Mesenteric fat pad (tissue), 1 donor: ENCODE data around the gene CBLN3. TPM values are rescaled to one million over a fixed set of nuclear protein-coding genes. Genes with fewer than 3 reads are reported as not detected.

Experiments
- DNase-seq: peaks from one replicate; pipeline ENCODE4 v3.0.0-alpha.2; 2020; ENCODE audit warnings: low spot score
- total RNA-seq: library from RNA; stranded (reverse); fragmentation: NEBNext Ultra II Directional; extraction: Animal tissue kit (Norgen Biotek cat#: 25700); gene quantifications from one replicate; pipeline ENCODE4 v1.2.1, GENCODE V29; 2021
- donor health status: DM: yes; HTN: yes; CAD: no.

CBLN3 gene
- total RNA-seq, 1 donor from 2014 or later, result 5.0 TPM

- DNase-seq, result no peak
Measured at GRCh38 chr14:24426912-24427536, 2.4 kb downstream of the CBLN3 start.

DNA sequence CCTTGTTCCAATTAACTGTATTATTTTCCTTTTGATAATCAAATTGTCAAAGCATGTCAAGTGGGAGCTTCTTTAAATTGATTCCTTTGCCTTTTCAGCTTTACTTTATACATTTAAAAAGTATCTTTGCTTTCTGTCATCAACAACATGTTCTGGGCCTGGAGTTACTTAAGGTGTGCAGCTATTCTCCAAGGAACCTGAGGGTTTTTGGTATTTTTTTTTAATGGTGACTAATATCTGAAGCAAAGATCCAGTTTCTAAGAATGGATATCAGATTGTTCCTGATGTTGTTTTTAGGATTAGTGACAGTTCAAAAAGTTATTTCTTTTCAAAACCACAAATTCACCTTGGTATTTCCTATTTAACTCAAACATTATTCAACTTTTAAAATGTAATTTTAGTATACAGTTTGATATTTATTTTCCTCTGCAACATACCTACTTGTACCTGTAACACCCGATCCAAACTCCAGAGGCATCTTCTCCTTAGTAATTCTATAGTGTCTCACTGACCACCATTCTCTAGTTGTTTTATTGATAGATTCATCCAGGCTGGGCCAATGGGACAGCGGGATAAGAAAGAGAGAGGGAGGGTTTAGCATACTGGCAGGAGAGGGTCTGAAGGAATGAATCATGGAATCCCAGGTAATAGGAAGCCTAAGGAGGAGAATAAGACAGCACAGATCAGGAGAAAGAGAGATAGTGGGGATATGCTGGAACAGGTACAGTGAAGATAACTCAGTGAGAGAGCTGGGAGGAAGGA, 3.1 kb downstream of the CBLN3 start:
- DNase-seq, result no peak

DNA sequence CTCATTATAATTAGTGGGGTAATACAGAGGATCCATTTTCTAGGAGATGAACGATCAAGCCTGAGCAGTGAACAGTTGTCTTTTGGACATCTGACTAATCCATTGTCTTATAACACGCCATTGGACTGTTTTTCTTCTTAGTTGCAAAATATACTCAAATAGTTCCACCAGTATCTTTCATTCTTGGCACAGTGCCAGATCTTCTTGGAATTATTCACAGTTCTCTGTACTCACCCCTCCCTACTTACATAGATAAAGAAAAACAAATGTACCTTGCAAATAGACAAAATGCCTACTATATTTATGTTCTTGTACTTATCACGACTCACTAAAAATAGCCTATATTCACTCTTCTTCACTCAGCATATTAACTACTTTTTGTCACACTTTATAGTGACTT, 3.8 kb downstream of the CBLN3 start:
- DNase-seq, result no peak

DNA sequence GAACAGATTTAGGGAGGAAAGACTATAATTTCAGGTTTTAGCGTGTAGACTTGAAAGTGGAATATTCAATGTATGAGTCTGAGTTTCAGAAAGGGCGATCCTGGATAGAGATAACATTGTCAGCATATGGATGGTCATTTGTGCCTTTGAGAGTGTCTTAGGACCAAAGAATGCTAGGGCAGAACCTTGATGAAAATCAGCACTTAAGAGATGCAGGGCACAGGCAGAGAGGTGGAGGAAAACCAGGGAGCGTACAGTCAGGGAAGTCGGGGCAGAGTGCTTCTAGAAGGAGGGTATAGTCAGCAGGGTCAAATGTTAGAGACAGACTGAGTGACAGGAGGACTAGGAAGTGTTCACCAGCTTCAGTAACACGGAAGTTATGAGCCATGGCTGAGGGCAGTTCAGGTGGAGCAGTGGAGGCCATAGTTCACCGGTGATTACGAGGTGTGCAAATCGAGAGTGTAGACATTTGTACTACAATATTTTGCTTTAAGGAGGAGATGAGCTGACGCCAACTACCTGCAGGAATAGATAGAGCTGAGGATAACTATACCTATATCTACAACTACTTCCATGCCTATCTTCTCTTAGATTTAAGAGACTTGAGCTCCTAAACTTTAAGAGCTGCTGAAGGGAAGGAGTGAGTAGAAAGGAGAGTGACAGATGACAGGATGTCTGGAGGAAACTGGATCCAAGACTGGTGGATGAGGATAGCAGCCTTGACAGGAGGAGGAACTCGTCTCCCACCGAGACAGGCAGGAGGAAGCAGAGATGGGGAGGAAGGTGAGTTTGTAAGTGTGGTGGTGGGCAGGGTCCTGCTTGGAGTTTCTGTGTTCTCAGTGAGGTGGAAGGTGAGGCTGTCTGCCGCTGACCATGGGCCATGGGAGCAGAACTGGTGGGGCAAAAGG, 6.5 kb downstream of the CBLN3 start:
- DNase-seq, result no peak

- DNase-seq, result no peak
Measured at GRCh38 chr14:24422261-24422660, 7.2 kb downstream of the CBLN3 start.

DNA sequence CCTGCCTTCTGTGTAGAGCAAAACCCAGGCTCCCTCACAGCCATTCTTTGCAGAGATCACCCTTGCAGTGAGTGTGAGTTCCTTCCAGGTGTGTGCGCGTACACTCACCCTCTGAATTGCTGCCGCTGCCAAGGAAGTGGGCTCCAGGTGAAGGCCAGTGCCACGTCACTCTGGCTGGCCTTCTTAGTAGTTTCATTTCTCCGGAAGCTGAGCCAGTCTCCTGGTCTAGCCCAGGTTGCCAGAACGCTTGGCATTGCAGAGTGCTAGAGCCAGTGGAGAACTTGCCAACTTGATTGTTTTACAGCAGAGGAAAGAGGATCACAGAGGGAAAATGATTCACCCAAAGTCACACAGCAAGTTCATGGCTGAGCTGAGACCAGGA, 11.0 kb downstream of the CBLN3 start:
- DNase-seq, result peak; percentile 80

- DNase-seq, result peak; percentile 73
Measured at GRCh38 chr14:24417832-24418491, 11.5 kb downstream of the CBLN3 start.

- peak; percentile 85 for DNase-seq
Measured at GRCh38 chr14:24416932-24417619, 12.4 kb downstream of the CBLN3 start.

DNA sequence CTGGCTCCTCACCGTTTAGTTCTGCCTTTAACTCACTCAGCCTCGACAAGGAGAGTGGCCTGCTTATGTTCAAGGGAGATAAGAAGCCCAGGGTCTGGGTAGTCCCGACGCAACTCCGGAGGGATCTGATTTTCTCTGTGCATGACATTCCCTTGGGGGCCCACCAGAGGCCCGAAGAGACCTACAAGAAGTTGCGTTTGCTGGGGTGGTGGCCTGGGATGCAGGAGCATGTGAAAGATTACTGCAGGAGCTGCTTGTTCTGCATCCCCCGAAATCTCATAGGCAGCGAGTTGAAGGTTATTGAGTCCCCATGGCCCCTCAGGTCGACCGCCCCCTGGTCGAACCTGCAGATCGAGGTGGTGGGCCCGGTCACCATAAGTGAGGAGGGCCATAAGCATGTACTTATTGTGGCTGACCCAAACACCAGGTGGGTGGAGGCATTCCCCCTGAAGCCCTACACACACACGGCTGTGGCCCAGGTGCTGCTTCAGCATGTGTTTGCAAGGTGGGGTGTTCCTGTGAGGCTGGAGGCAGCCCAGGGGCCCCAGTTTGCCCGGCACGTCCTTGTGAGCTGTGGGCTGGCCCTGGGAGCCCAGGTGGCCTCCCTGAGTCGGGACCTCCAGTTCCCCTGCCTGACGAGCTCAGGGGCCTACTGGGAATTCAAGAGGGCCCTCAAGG, 13.1 kb downstream of the CBLN3 start:
- DNase-seq, result peak; percentile 74

DNA sequence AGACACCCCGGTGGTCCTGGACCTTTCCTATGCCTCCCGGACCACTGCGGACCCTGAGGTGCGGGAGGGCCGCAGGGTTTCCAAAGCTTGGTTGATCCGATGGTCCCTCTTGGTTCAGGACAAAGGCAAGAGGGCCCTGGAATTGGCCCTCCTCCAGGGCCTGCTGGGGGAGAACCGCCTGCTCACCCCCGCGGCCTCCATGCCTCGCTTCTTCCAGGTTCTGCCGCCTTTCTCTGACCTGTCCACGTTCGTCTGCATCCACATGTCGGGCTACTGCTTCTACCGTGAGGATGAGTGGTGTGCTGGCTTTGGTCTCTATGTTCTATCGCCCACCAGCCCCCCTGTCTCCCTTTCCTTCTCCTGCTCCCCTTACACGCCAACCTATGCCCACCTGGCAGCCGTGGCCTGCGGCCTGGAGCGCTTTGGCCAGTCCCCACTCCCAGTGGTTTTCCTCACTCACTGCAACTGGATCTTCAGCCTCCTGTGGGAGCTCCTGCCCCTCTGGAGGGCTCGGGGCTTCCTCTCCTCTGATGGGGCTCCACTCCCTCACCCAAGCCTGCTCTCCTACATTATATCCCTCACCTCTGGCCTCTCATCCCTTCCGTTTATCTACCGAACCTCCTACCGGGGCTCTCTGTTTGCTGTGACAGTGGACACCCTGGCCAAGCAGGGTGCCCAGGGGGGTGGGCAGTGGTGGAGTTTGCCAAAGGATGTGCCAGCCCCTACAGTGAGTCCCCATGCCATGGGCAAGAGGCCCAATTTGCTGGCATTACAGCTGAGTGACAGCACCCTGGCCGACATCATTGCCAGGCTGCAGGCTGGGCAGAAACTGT, 13.8 kb downstream of the CBLN3 start:
- peak; percentile 77 for DNase-seq

GRCh38 chr14:24414732-24415420, 14.6 kb downstream of the CBLN3 start:
- peak; percentile 83 for DNase-seq

GRCh38 chr14:24414077-24414476, 15.4 kb downstream of the CBLN3 start:
- no peak for DNase-seq

- DNase-seq, result no peak
Measured at GRCh38 chr14:24411443-24412389, 17.8 kb downstream of the CBLN3 start.

DNA sequence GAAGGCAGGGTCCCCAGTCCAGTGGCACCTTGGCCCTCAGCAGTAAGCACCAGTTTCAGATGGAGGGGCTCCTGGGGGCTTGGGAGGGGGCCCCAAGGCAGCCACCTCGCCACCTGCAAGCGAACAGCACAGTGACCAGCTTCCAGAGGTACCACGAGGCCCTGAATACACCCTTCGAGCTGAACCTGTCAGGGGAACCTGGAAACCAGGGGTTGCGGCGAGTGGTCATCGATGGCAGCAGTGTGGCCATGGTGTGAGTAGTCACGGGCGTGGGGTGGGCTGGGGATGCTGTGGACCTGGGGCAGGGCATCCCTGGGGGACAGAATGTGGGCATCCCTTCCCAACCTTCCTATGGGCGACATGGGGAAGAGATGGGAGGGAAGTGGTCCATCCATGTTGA, 19.5 kb downstream of the CBLN3 start:
- no peak for DNase-seq

GRCh38 chr14:24409192-24409591, 20.3 kb downstream of the CBLN3 start:
- DNase-seq, result no peak

DNA sequence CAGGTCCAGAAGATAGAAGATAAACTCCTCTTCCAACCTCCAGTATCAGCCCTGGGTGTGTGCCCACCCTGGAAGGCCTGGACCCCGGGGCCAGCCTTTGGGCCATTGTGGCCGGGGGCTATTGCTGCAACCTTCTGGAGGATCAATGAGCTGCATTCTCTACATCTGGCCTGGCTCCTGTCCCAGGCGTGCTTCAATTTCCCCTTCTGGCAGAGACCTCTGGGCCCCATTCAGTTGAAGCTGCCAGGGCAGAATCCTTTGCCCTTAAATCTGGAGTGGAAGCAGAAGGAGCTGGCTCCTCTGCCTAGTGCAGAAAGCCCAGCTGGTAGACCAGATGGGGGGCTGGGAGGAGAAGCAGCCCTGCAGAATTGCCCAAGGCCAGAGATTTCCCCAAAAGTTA, 20.7 kb downstream of the CBLN3 start:
- no peak for DNase-seq

DNA sequence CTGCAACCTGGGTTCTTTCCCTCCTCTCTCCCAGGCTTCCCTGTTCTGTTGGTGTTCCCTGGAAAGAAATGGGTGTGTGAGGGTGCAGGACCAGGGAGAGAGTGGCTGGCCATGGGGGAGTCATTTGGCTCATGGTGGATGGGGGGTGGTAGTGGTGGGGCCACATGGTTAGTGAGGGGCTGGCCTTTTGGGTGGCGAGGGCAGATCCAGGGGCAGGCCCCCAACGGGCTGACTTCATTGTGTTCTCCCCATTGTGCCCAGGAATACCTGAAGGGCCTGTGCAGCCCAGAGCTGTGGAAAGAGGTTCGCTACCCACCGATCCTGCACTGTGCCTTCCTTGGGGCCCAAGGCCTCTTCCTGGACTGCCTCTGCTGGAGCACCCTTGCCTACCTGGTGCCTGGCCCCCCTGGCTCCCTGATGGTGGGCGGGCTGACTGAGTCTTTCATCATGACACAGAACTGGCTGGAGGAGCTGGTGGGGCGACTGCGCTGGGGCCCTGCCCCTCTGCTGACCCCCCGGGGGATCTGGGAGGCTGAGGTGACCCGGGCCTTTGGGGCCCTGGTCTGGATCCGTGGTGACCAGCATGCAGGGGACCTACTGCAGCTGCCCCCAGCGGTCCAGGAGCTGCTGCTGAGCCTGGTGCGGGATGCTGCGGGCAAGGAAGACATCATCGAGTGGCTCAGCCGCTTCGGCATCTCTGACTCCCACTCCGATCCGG, 21.7 kb downstream of the CBLN3 start:
- DNase-seq, result peak; percentile 84
